HG02970 (cell line): ENCODE results near the gene GPR89A.
A peak's percentile ranks its signal among the peaks of the same experiment; 100 is the strongest.
"Not testable (repeated sequence)": the region's sequence is repeated elsewhere in the genome, so short reads cannot be mapped to it uniquely, and the experiment has no call there.

Source experiments
- ATAC-seq: cut with Tn5 transposase; IDR thresholded peaks from one replicate; pipeline ENCODE4 v1.9.1; 2021; ENCODE audit warnings: mild to moderate bottlenecking, moderate library complexity, moderate number of reproducible peaks; ENCODE audit not compliant: unreplicated experiment, low FRiP score

The GPR89A gene

DNA sequence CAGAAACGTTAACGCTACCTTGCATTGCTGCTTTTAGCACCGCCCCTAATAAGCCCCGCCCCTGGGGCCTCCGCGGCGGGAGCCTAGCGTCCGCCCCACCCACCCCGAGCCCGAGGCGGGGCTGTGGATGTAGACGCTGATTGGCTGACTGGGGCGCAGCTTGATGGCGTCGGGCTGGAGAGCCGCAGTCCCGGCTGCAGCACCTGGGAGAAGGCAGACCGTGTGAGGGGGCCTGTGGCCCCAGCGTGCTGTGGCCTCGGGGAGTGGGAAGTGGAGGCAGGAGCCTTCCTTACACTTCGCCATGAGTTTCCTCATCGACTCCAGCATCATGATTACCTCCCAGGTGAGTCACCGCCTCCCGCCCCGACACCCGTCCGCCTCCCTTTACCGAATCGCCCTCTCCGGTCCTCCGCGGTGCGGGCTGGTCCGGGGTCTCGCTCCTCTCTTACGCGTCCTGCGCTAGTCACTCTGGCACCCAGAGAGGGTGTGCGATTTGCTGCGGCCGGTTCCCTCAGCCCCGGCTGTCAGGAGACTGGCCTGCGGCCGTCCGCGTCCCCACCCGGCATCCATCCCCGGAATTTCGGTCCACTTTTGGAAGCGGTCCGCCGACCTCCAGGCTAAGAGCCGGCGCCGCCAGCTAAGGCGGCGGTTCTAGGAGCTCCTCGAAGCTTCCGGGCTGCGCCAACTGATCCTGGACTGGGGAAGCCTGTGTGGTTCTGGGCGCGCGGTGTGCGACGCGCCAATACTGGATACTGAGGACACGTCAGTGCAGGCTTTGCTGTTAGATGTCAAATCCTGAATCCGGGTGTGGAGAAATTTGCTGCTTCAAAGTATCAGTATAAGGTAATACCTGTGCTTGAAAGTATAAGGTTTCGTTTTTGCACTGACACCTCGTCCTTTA is at the start of gene GPR89A:
TSS of gene GPR89A (plus strand) at position 156 of the 901 bp plus-strand sequence. CDS start at position 302, 146 bp downstream.
- ATAC-seq: peak; percentile 90

DNA sequence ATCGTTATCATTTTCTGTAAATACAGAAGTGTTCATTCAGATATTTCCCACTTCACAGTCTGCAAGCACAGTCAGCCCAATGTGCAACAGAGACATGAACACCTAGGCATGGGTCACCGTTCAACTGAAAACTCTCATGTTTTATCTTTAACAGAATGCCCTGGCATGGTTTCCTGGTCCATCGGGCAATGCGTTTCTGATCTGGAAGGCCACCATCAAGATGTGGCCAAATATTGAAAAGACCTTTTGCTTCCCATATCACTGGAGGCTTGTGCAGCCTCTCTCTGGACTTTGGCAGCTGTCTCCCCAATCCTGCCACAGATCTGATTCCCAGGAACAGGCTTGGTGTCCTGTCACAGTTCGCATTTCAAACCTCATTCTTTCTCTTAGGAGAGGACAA is 21.0 kb upstream of the GPR89A start:
- not testable (repeated sequence) for ATAC-seq

DNA sequence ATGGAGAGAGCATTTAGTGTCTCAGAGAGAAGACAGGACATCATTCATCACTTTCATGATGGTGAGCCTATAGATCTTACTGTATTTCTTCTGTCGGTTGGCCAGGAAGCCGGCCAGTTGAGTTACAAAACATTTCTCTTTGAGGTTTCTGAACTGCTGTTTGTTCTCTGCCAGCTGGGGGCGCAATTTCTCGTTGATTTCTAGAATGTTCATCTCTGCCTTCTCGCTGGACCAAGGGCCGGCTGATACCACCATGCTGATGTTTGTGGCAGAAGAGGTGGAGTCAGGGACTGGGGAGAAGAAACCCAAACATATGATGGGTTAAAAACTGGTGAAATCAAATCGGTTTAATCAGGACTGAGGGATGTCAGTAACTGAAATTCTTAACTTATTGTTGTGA is 17.0 kb upstream of the GPR89A start:
- ATAC-seq: not testable (repeated sequence)

DNA sequence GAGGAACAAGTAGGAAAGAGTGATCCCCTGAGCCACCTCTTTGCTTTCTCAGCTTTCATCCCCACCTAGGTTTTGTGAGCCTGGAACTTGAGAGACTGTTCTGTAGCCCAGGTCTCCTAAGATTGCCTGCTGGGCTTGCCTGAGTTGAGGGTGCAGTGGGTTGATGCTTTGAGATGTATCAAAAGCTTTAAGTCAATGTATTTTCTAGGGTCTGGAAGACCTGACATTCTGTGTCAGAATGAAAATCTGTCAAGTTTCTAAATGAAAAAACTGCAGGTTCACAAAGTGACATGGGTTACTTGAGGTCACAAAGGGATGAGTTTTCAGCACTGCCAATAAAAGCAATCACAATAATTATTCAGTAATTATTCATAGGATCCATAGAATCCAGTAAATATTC is 15.4 kb upstream of the GPR89A start:
- ATAC-seq: not testable (repeated sequence)

DNA sequence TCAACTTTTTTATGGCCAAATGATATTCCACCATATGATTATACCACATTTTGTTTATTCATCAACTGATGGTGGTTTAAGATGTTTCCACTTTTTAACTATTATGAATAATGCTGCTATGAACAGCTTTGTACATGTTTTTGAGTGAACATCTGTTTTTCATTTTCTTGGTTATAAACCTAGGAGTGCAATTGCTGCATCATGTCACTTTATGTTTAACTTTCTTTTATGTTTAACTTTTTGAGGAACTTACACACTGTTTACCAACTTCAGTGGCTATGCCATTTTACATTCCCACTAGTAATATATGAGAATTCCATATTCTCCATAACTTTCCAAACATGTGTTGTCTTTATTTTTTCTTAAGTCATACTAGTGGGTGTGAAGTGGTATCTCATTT is 12.4 kb upstream of the GPR89A start:
- ATAC-seq: not testable (repeated sequence)

DNA sequence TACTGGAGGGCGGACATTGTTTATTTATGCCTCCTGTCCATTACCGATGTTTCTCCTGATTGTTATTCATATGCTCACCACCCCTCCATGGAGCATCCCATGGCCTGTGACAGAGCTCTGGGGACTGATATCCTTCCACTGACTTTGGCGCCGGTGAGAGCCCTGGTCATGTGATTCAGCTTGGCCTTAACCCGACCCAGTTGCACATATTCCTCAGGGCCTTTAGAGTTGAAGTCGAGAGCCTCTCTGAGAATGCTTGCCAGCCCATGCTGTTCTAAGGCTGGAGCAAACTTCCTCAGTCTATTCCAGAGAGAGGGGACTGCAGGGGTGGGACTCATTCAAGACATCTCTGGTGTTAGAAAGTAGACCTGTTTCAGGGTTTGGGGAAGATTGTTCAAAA is 11.6 kb upstream of the GPR89A start:
- ATAC-seq: not testable (repeated sequence)

DNA sequence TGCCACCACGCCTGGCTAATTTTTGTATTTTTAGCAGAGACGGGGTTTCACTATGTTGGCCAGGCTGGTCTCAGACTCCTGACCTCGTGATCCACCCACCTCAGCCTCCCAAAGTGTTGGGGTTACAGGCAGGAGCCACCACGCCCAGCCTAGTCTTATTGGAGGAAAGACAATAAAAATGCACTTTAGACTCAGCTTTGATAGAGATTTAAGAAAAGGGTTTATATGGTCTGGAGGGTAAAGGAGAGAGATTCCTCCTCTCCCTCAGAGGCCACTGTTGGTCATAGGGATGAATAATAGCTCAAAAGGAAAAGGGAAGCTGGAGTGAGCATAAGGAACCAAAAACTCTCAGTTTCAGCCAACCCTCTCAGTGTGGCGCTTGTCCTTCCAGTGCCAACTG is 8.4 kb upstream of the GPR89A start:
- not testable (repeated sequence) for ATAC-seq

DNA sequence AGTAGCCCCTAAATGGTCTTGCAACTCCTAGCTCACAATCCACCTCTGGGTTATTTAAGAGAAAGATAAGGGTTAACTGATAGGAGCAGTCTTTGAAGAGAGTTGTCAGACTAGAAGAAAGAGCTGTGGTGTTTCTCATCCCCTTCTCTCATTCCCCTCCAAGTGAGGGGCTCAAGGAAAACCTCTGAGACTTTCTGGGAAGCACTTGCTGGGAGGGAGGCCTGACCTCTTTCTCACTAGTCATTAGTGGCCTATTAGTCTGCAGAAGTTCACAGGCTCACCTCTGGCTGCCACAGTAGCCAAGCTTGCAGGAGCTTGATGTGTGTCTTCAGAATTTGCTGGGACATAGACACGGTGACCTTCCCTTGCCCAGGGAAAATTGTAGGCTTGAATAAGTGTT is 6.2 kb upstream of the GPR89A start:
- ATAC-seq: no peak

DNA sequence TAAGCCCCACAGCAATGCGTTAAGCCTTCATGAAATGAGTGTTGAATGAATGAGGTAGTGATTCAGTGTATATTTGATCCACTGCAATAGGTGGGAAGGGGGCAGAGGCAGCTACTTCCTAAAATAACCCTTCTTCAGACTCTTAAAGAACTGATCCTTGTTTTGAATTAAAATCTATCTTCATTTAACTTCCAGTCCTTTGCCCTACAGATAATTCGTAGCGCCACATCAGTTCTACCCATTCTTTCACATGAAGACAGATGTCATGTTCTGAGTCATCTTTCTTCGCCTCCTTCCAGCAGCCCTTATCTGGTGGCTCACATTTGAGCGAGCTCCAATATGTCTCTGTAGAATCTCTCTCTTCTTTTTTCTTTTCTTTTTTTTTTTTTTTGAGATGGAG is 948 bp upstream of the GPR89A start:
- ATAC-seq: not testable (repeated sequence)

DNA sequence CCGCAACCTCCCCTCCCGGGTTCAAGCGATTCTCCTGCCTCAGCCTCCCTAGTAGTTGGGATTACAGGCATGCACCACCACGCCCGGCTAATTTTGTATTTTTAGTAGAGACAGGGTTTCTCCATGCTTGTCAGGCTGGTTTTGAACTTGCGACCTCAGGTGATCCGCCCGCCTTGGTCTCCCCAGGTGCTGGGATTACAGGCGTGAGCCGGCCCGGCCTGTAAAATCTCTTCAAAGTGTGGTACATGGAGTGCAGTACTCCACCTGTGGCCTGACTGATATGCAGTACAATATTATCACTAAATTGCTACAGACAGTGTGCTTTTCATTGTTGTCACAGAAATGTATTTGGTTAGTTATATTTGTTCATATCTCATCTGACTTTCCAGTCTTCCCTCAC is 499 bp upstream of the GPR89A start:
- not testable (repeated sequence) for ATAC-seq

DNA sequence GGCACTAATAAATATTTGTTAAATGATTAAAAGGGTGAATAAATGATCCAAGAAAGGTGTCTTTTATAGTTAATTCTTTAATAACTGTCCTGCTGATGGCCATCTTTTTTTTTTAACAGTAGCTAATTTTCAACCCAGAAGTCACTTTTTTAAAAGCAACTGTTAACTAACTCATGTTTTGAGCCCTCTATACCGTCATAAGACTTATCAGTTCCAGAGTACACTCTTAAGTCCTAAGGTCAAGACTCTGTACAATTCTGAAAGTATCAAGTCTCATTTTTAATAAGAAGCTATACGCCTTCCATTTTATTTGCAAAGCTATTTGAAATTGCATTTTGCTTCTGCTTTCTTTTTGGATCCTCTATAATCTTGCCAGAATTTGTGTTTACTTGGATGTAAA is 3.0 kb downstream of the GPR89A start:
- ATAC-seq: not testable (repeated sequence)

DNA sequence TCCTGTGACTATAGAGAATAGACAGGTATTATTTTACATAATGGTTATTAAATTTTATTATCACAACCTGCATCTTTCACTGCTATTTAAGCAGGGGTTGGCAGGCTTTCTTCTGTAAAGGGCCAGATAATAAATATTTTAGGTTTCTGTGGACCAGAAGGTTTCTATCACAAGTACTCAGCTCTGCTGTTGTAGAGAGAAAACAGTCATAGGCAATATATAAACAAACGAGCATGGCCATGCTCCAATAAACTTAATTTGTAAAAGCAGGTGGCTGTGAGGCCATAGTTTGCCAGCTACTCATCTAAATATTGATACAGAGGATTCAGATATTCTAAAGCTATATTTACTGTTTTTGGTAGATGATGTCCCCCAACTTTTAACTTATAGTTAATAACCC is 12.3 kb downstream of the GPR89A start:
- ATAC-seq: not testable (repeated sequence)

DNA sequence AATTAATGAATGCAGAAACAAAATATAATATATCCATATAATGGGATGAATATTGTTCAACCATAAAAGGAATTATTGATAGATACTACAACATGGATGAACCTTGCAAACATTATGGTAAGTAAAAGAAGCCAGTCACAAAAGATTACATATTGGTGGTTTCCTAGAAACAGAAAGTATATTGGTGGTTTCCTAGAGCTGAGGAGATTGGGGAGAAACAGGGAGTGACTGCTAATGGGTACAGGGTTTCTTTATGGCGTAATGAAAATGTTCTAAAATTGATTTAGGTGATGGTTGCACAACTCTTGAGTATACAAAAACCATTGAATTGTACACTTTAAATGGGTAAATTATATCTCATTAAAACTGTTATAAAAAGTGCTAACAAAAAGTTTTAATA is 14.4 kb downstream of the GPR89A start:
- ATAC-seq: not testable (repeated sequence)

DNA sequence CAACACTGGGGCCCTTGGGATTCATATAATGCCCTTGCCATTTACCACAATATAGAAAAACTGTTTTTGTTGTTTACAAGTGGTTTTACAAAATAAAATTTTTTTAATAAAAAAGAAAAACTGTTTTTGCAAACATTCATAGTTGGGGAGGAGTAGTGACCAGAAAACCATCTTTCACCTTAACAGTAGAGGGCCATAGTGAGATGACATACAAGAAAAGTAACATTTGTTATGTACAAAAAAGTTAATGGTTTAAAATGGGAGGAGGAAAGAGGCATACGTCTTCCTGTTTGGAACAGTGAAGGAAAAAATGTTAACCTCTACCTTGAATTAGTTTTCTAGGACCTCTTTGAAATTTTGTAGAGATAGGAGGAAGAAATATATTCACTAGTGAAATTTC is 28.4 kb downstream of the GPR89A start:
- not testable (repeated sequence) for ATAC-seq

DNA sequence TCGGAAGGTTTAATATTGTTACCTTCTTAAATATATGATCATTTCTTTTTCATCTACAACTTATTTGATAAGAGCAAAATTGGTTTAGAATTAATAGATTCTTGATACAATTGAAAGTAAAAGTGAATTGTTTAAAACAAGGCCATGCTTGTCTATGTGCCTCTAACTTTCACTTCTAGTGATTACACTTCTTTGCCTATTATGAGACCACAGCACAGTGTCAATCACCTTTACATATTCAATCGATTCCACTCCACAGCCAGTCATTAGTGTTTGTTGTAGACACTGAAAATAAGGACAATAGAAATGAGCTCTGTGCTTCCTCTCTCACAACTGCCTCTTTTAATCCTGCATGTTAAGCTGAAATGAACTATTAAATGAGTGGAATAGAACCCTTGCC is 34.1 kb downstream of the GPR89A start:
- ATAC-seq: not testable (repeated sequence)

DNA sequence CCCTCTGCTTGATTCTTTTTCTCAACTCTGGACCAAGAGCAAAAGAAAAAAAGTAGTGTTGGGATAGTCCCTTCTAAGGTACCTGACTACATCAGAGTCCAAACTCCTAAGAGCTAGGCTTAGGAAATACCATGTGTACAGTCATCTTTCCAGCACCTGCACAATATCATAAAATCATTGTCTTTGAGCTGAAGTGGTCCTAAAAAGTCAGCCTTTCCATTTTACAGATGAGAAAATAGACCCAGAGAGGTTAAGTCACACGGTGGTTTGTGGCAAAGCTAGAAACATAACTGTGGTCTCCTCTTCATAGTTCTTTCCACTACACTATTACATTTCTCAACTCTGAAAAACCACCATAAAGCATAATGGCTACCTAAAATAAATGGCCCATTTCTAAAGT is 36.2 kb downstream of the GPR89A start:
- not testable (repeated sequence) for ATAC-seq

DNA sequence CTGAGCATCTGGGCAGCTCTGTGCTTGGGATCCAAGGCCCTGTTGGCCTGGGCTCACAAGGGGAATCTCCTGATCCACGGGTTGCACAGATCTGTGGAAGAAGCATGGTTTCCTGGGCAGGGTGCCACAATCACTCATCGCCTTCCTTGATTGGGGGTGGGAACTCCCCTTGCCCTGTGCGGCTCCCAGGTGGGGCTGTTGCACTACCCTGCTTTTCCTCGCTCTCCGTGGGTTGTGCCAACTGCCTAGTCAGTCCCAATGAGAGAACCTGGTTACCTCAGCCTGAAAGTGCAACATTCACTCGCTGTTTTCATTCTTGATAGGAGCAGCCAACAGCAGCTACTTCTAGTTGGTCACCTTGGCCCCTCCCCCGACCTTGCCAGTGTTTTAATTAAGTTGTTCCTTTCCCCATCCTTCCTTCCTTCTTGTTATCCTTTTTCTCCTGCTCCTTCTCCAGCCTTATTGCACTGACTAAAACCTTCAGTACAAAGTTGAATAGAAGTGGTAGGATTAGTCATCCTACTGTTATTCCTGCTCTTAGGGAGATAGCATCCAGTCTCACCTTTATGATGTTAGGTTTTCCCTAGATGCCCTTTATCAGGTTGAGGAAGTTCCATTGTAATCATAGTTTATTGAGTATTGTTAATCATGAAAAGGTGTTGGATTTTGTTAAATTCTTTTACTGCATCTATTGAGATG is 48.6 kb downstream of the GPR89A start:
- not testable (repeated sequence) for ATAC-seq

DNA sequence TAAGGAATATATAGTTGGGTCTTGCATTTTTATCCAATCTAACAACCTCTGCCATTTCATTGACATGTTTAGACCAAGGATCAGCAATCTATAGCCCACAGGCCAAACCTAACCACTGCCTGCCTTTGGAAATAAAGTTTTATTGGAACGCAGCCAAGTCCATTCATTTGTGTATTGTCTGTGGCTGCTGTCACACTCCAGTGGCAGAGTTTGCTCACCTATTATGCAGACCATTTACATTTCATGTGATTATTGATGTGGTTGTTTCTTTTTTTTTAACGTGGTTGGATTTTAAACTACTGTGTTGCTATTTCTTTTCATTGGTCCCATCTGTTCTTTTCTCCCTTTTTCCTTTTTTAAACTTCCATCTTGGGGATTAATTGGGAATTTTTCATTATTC is 54.7 kb downstream of the GPR89A start:
- ATAC-seq: not testable (repeated sequence)

DNA sequence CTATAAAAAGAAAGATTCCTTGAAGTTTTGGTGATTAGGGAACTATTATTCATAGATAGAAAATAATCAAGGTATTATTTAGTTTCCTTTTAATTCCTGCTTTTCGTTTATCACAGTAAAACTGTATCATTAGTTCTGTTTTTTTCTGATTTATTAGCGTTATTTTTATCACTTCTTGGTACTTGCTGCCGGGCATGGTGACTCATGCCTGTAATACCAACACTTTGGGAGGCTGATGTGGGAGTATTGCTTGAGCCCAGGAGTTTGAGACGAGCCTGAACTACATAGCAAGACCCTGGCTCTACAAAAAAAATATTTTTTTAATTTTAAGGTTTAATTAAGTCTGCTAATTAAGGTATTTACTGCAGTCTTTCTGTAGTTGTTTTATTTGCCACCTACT is 57.2 kb downstream of the GPR89A start:
- ATAC-seq: not testable (repeated sequence)

DNA sequence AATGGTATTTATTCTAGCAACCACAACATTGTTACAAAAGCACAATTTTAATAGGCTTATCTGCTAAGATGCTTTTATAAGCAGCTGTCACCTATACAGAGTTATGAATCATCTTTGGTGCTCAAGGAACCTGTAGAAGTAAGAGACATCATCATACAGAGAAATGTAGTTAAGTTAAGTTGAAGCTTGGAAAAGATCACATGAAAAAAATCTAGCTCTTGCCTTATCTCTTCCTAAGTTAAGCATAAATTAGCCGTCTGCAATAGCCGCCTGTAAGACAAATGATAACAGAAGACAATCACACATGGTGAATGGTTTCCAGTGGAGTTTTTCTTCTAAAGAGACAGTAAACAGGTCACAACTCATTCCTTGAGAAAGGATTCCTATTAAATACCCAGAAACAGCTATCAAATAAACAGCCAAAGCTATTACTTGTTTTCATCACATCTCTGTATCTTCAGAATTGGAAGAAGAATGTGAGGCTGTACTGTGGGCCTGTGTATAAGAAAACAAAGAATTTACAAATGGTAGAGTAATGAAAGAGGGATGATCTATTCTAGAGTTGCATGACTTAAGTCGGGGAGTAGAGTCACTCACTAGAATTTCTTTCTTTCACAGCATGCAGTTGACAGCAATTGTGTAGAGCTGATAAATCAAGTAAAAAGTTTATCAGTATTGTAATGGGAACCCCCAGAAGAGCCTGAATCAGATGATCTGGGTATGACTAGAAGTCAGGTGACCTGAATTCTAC is 63.4 kb downstream of the GPR89A start:
- ATAC-seq: not testable (repeated sequence)

DNA sequence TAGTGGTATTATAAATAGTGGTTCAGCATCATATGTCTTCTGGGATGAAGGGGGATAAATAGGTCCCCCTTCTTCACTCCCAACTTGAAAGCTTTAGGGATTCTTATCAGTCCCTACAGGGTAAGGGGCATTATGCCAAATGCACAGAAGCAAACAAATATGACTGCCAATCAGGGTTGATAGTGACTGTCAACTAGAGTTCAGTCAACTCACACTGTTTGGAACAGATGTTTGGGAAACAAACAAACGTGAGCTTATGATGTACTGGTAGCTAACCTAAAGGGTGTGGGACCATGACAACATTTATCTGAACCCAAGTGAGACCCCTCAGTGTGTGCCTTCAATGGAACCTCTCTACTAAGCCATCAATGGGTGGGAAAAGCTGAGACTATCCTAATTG is 65.4 kb downstream of the GPR89A start:
- not testable (repeated sequence) for ATAC-seq
